IPS-15b (cell line): ENCODE data around the gene ALKBH6.
"Not testable (repeated sequence)": the region's sequence is repeated elsewhere in the genome, so short reads cannot be mapped to it uniquely, and the experiment has no call there.

Source experiments
- H3K27me3 ChIP-seq: one replicate; pipeline ENCODE4 v1.6.1; 2013; ENCODE audit warnings: low read length; ENCODE audit not compliant: control insufficient read depth, insufficient read depth
- H3K36me3 ChIP-seq: one replicate; pipeline ENCODE4 v1.6.1; 2013; ENCODE audit warnings: low read length; ENCODE audit not compliant: control insufficient read depth, insufficient read depth
- H3K4me1 ChIP-seq: one replicate; pipeline ENCODE4 v1.6.1; 2013; ENCODE audit warnings: mild to moderate bottlenecking, low read length; ENCODE audit not compliant: control insufficient read depth, insufficient read depth
- H3K4me3 ChIP-seq: one replicate; pipeline ENCODE4 v1.5.1; 2013; ENCODE audit warnings: low read depth, low read length
- H3K9ac ChIP-seq: one replicate; pipeline ENCODE4 v1.6.1; 2013; ENCODE audit warnings: low read depth, mild to moderate bottlenecking, low read length
- H3K9me3 ChIP-seq: one replicate; pipeline ENCODE4 v1.6.1; 2013; ENCODE audit warnings: mild to moderate bottlenecking, low read length; ENCODE audit not compliant: control insufficient read depth, insufficient read depth

Gene ALKBH6

DNA sequence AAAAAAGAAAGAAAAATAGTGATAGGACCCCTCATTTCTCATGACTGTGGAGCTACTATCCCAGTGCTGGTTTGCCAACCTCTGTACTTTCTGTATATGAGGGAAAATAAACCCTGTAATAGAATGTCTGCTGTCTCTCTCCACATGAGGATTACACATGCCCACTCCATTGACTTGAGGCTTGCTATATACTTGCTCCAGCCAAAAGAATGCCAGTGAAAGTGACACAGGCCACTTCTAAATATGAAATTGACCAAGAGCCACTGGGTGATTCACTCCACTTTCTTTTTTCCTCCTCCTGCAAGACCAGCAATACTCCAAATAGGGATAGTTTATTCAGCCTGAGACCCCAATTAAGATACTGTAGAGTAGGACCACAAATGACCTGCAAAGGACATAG lies 33.8 kb upstream of the ALKBH6 start:
- Histone ChIP-seq H3K36me3 (no peaks in the 10 kb centered on the region), H3K27me3 (no peaks in the 10 kb centered on the region), H3K9ac (no peak overlapping the region), H3K4me1 (peaks cover 8% of the 10 kb centered on the region), H3K4me3 (no peak overlapping the region), H3K9me3 (no peaks in the 10 kb centered on the region)

DNA sequence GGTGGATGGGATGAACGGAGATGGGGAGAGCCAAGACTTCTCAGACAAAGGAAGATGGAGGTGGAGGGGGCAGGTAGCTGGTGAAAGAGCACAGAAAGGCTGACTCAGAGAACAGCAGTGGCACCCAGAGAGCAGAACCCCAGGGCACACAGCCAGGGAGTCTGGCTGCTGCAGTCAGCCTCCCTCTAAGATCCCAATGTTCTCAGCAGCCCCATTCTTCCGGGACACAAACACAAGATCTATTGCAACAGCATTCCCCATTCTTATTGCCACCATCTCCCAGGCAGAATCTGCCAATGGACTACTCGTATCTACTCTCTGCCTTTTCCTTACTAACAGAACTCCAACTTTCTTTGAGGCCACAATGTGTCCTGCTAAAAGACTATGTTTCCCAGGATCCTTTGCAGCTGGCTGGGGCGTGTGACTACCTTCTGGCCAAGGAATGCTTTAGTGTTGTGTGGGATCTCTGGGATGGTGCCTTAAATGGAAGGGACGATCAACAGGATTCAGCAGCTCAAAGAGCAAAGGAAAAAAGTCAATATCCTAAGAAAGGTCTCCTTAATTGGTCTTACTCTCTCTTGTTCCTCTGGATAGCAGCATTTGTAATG lies 32.5 kb upstream of the ALKBH6 start:
- no peak overlapping the region for H3K4me3 ChIP-seq
- H3K9me3 ChIP-seq = no peaks in the 10 kb centered on the region
- no peaks in the 10 kb centered on the region for H3K27me3 ChIP-seq
- H3K9ac ChIP-seq = no peak overlapping the region
- peaks cover 6% of the 10 kb centered on the region for H3K4me1 ChIP-seq
- H3K36me3 ChIP-seq = no peaks in the 10 kb centered on the region

DNA sequence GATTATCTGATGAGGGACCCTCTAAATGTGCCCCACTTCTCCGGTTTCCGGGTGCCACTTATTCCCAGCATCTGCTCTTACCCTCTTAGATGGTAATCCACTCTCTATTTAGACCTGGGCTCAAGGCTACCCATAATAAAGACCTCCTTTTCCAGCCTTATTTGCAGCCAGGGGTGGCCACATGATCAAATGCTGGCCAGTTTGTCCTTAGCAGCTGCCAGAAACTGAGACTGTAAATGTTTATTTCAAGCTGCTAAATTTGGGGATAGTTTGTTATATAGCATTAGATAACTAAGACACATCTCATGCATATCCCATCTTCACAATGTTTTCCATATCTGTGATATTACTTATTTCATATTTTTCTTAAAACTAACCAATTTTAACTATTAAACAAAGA lies 29.9 kb upstream of the ALKBH6 start:
- no peaks in the 10 kb centered on the region for H3K9me3 ChIP-seq
- no peak overlapping the region for H3K4me3 ChIP-seq
- no peak overlapping the region for H3K9ac ChIP-seq
- H3K36me3 ChIP-seq = no peaks in the 10 kb centered on the region
- H3K4me1 ChIP-seq = no peaks in the 10 kb centered on the region
- no peaks in the 10 kb centered on the region for H3K27me3 ChIP-seq

DNA sequence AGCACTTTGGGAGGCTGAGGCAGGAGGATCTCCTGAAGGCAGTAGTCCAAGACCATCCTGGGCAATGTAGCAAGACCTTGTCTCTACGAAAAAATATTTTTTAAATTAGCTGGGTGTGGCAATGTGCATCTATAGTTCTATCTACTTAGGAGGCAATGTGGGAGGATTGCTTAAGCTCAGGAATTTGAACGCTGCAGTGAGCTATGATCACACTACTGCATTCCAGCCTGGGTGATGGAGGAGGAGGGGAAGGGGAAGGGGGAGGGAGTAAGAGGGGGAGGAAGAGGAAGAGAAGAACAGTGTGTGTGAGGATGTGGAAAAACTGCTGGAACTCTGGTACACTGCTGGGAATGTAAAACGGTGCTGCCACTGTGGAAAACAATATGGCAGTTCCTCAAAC lies 27.8 kb upstream of the ALKBH6 start:
- no peaks in the 10 kb centered on the region for H3K27me3 ChIP-seq
- H3K9ac ChIP-seq = no peak overlapping the region
- no peaks in the 10 kb centered on the region for H3K9me3 ChIP-seq
- H3K36me3 ChIP-seq = no peaks in the 10 kb centered on the region
- no peaks in the 10 kb centered on the region for H3K4me1 ChIP-seq
- no peak overlapping the region for H3K4me3 ChIP-seq

DNA sequence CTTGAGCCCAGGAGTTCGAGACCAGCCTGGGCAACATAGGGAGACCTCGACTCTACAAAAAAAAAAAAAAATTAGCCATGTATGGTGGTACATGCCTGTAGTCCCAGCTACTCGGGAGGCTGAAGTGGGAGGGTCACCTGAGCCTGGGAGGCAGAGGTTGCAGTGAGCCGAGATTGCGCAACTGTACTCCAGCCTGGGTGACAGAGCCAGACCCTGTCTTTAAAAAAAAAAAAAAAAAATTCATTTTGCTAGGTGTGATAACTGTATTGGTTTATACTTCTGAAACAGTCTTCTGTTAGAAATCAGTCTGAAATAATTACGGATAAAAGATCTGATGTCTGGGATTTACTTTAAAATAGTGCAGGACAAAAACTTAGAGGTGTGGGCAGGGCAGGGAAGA lies 27.1 kb upstream of the ALKBH6 start:
- H3K9ac ChIP-seq, H3K4me1 ChIP-seq, H3K9me3 ChIP-seq, H3K36me3 ChIP-seq, H3K27me3 ChIP-seq, H3K4me3 ChIP-seq: not testable (repeated sequence)

DNA sequence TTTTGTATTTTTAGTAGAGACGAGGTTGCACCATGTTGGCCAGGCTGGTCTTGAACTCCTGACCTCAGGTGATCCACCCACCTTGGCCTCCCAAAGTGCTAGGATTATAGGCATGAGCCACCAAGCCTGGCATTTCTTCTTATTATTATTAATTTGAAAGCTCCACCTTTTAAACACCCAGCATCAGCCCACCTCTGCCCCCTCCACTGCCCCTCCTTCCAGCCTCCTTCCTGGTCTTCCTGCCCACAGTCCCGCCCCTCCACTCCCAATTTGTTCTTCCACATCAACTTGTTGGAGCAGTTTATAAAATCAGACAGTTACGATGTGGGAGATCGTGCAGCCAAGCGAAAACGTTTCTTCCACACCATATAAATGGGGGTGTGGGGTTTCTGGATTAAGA lies 26.5 kb upstream of the ALKBH6 start:
- Histone ChIP-seq H3K27me3 (no peaks in the 10 kb centered on the region), H3K36me3 (no peaks in the 10 kb centered on the region), H3K4me3 (no peak overlapping the region), H3K9ac (no peak overlapping the region), H3K9me3 (no peaks in the 10 kb centered on the region), H3K4me1 (no peaks in the 10 kb centered on the region)

DNA sequence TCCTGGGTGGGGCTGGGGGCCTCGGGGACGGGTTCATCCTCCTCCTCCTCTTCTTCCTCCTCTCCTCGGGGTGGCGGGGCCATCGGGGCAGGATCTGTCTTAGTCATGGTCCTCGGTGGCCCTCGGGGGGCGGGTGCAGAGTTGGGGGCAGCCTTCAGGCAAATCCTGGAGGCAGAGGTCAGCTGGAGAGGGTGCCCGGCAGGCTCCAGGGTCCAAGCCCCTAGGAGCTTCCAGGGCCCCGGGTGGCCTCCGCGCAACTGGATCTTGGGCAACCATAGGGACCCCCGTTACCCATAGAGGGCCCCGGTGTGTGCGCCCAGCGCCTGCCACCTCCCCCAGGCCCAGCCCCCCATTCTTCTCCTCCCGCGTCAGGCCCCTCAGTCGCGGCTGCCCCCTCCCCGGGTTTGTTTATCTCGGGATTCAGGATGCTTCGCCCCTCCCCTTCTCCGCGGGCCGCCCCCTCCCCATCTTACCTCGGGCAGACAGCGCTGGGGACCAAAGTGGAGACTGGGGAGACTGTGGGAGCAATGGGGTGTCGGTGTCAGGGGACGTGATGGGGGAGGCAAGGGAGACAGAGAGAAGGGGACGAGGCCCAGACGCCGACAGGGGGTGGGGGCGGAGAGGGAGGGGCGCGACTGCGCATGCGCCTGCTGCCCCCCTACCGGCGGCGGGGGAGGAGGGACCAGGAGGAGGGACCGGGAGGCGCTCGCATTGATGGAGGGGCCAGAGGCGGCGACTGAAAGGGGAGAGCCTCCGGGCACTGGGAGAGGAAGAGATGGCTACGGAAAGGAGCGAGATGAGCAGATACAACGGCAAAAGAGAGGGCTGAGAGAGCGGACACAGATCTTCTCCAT lies 18.5 kb upstream of the ALKBH6 start, which contains the start of gene CLIP3:
CLIP3 (minus strand) TSS at position 623 of the 854 bp plus-strand sequence; CDS start at position 107, 516 bp downstream.
- Histone ChIP-seq H3K9me3 (no peaks in the 10 kb centered on the region), H3K4me1 (no peaks in the 10 kb centered on the region), H3K9ac (no peak within 1 kb of the TSS), H3K36me3 (no peaks in the 10 kb centered on the region), H3K27me3 (peaks cover 2% of the 10 kb centered on the region), H3K4me3 (peak within 1 kb of the TSS; percentile 59)

DNA sequence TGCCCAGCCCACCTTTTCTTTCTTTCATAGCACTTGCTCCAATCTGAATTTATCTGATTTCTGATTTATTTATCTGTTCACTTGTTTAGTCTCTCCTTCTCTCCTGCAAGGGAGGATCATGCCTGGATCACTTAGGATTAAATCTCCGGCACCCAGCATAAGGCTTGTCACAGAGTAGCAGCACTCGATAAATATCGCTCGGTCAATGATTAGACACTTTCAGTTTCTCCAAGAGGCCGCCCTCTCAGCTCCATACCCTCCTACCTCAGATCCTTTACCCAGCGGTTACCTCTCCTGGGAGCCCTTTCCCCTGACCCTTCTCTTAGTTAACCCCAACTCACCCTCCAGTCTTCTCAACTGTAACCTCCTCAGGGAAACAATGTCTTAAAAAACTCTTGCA lies 17.3 kb upstream of the ALKBH6 start:
- Histone ChIP-seq H3K9ac (no peak overlapping the region), H3K4me1 (no peaks in the 10 kb centered on the region), H3K4me3 (no peak overlapping the region), H3K9me3 (no peaks in the 10 kb centered on the region), H3K36me3 (peaks cover 5% of the 10 kb centered on the region), H3K27me3 (peaks cover 2% of the 10 kb centered on the region)

DNA sequence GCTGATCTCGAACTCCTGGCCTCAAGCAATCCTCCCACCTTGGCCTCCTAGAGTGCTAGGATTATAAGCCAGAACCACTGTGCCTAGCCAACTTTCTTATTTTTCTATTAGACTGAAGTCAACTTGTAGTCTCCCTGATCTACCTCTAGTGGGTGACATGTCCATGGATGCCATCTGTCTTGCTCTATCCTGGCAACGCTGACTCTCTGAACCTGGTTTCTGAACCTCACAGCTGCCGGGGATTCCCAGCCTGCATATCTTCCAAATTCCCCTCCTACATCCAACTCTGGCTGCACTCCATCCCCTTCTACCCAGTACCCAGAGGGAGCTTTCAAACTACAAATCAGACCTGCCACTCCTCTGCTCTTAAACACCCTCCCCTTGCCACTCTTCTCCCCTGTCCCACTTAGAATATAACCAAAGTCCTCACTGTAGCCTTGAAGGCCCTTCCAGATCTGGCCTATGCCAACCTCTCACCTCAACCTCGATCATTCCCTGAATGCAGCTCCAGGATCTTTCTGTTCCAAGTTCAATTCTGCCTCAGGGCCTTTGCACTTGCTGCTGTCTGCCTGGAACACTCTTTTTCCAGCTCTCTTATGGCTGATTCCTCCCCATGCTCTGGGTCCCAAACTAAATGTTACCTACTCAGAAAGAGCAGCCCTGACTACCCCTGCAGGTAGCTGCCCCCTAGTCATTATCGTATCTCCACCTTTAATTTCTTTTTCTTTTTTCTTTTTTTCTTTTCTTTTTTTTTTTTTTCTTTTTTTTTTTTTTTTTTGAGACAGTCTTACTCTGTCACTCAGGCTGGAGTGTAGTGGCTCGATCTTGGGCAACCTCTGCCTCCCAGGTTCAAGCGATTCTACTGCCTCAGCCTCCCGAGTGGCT lies 16.5 kb upstream of the ALKBH6 start:
- Histone ChIP-seq H3K9me3 (no peaks in the 10 kb centered on the region), H3K4me3 (no peak overlapping the region), H3K36me3 (peaks cover 10% of the 10 kb centered on the region), H3K27me3 (peaks cover 2% of the 10 kb centered on the region), H3K9ac (no peak overlapping the region), H3K4me1 (no peaks in the 10 kb centered on the region)

DNA sequence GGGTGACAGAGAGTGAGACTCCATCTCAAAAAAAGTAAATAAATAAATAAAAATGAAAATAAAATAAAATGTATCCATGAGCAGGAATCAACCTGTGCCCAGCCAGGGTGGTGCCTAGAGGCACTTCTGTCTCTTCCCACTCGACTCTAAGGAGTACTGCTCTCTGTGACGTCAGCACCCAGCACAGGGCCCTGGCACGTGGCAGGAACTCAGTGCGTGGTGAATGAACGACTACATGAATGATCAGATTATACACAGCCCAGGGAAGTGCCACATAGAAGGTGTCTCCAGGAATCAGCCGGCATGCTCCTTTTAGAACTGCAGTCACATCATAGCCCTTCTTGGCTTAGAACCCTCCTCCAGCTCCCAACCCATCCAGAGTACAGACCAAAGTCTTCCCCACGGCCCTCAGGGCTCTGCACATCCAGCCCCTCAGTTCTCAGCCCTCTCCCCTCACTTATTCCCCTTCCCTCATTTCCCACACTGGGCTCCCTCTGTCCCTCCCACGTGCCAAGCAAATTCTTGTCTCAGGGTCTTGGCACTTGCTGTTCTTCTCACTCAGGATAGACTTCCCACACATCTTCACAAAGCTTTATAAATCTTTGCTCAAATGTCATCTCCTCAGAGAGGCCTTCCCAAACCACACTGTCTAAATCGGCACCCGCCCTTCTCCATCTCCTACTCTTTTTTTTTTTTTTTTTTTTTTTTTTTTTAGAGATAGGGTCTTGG lies 14.5 kb upstream of the ALKBH6 start:
- H3K4me3 ChIP-seq = no peak overlapping the region
- no peaks in the 10 kb centered on the region for H3K9me3 ChIP-seq
- no peak overlapping the region for H3K9ac ChIP-seq

DNA sequence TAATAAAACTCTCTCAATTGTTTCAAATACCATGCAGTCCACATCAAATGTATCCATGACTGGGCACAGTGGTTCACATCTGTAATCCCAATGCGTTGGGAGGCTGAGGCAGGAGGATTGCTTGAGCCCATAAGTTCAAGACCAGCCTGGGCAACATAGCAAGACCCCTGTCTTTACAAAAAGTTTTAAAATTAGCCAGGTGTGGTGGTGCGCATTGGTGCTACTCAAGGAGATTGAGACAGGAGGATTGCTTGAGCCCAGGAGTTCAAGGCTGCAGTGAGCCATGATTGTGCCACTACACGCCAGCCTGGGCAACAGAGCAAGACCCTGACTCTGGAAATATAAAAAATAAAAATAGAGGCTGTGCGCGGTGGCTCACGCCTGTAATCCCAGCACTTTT lies 13.7 kb upstream of the ALKBH6 start:
- Histone ChIP-seq H3K9ac (no peak overlapping the region), H3K36me3 (peaks cover 22% of the 10 kb centered on the region), H3K9me3 (no peaks in the 10 kb centered on the region), H3K4me3 (no peak overlapping the region), H3K27me3 (no peaks in the 10 kb centered on the region), H3K4me1 (no peaks in the 10 kb centered on the region)

More for the DNA sequence above, 14.5 kb upstream of the ALKBH6 start:
- H3K27me3 ChIP-seq = peaks cover 2% of the 10 kb centered on the region
- H3K36me3 ChIP-seq = peaks cover 22% of the 10 kb centered on the region
- H3K4me1 ChIP-seq = no peaks in the 10 kb centered on the region
